ENCODE results near the gene SEPHS2.

SEPHS2 gene

GRCh38 chr16:30395992-30396585 lies 49.6 kb downstream of the SEPHS2 start:
- Mint-ChIP-seq H3K27me3 (ENCODE audit: low read depth, poor library complexity) (peaks cover 2% of the 10 kb centered on the region), H3K4me1 (peaks cover 49% of the 10 kb centered on the region), H3K27ac (peak overlapping the region; percentile 52), H3K36me3 (ENCODE audit: low read depth) (peaks cover 6% of the 10 kb centered on the region), H3K9me3 (no peaks in the 10 kb centered on the region), H3K4me3 (peak overlapping the region; percentile 93)
- DNase-seq, result no peak
- no peak for TF ChIP-seq CTCF (IDR thresholded peaks at IDR 0.05)

- peak; percentile 80 for DNase-seq
- H3K9me3 Mint-ChIP-seq, result no peaks in the 10 kb centered on the region
- peaks cover 49% of the 10 kb centered on the region for H3K4me1 Mint-ChIP-seq
- H3K27ac Mint-ChIP-seq, result peak within 1 kb of the TSS; percentile 100
- peaks cover 6% of the 10 kb centered on the region for H3K36me3 Mint-ChIP-seq (ENCODE audit: low read depth)
- peak within 1 kb of the TSS; percentile 93 for H3K4me3 Mint-ChIP-seq
- TF ChIP-seq CTCF (IDR thresholded peaks at IDR 0.05), result peak; percentile 7
- peaks cover 2% of the 10 kb centered on the region for H3K27me3 Mint-ChIP-seq (ENCODE audit: low read depth, poor library complexity)
Measured at GRCh38 chr16:30395155-30395991, 50.3 kb downstream of the SEPHS2 start, which contains the start of gene ZNF48. ZNF48 (plus strand) TSS chr16:30395420; CDS start chr16:30395795, 375 bp downstream.

- Mint-ChIP-seq H3K4me3 (peak overlapping the region; percentile 92), H3K27ac (peak overlapping the region; percentile 100), H3K27me3 (ENCODE audit: low read depth, poor library complexity) (peaks cover 2% of the 10 kb centered on the region), H3K4me1 (peaks cover 44% of the 10 kb centered on the region), H3K36me3 (ENCODE audit: low read depth) (peaks cover 6% of the 10 kb centered on the region), H3K9me3 (no peaks in the 10 kb centered on the region)
- no peak for DNase-seq
- no peak for TF ChIP-seq CTCF (IDR thresholded peaks at IDR 0.05)
Measured at GRCh38 chr16:30394592-30395154, 51.0 kb downstream of the SEPHS2 start.

Data from nephron progenitor cell (in vitro differentiated cells).